ENCODE data around the gene HSPG2. TPM values are rescaled to one million over a fixed set of nuclear protein-coding genes. Genes with fewer than 3 reads are reported as not detected.

HSPG2 gene
- total and polyA plus RNA-seq, 2 of the 8 experiments (the other 6 are each of a cell fraction or from before 2014, with no cell fraction given): 17.8 to 111 TPM

- Histone ChIP-seq H2BK15ac (ENCODE audit: low read length) (no peak overlapping the region), H3K27ac (ENCODE audit: low read depth, low read length) (no peak overlapping the region), H4K20me1 (replicated peaks in 1 of 2; ENCODE audit: control insufficient read depth in 1 of 2, insufficient read depth in 2 of 2, low read length in 2 of 2) (peaks cover 3 to 8% of the 10 kb centered on the region in 2 experiments), H4K91ac (replicated peaks; ENCODE audit: insufficient read length, low read length) (no peak overlapping the region), H3K4ac (replicated peaks; ENCODE audit: insufficient read length, low read depth, low read length) (no peak overlapping the region), H4K5ac (ENCODE audit: insufficient read length, low read depth, low read length) (no peak overlapping the region), H3K23ac (ENCODE audit: insufficient read length) (no peak overlapping the region), H2BK5ac (ENCODE audit: low read depth, low read length) (no peak overlapping the region), H3K36me3 (ENCODE audit: control insufficient read depth in 2 of 4, insufficient read depth in 4 of 4, low read length in 3 of 4) (no peaks in the 10 kb centered on the region), H2BK20ac (ENCODE audit: low read length) (no peak overlapping the region), H3K4me2 (ENCODE audit: insufficient read depth in 1 of 2, low read depth in 2 of 2, low read length in 2 of 2) (no peak overlapping the region), H2BK120ac (replicated peaks; ENCODE audit: low read depth, low read length) (no peak overlapping the region), H3K4me1 (replicated peaks in 1 of 4; ENCODE audit: control insufficient read depth in 3 of 4, insufficient read depth in 4 of 4, low read length in 3 of 4) (no peaks in the 10 kb centered on the region), H3K27me3 (replicated peaks in 1 of 4; ENCODE audit: control insufficient read depth in 3 of 4, extremely low read depth in 1 of 4, insufficient read depth in 3 of 4, low read length in 3 of 4) (no peaks in the 10 kb centered on the region), H3K14ac (ENCODE audit: insufficient read length) (no peak overlapping the region), H3K56ac (replicated peaks; ENCODE audit: insufficient read length, low read depth, low read length) (no peak overlapping the region), H3K18ac (ENCODE audit: extremely low read depth, low read length) (no peak overlapping the region), H3K23me2 (ENCODE audit: low read depth, low read length) (no peaks in the 10 kb centered on the region), H3K79me1 (ENCODE audit: low read depth, low read length) (peaks cover 4% of the 10 kb centered on the region; the same call in 1 of the 2 replicates), H3K4me3 (ENCODE audit: extremely low read depth in 1 of 4, insufficient read depth in 2 of 4, low read depth in 3 of 4, low read length in 4 of 4) (no peak overlapping the region), H2AK5ac (ENCODE audit: low read depth, low read length) (no peak overlapping the region), H3K79me2 (ENCODE audit: control insufficient read depth in 1 of 2, insufficient read depth in 2 of 2, low read length in 2 of 2) (peaks cover 51 to 96% of the 10 kb centered on the region in 2 experiments), H3K9ac (replicated peaks in 1 of 4; ENCODE audit: extremely low read depth in 1 of 4, low read depth in 3 of 4, low read length in 3 of 4) (no peak overlapping the region), H2BK12ac (ENCODE audit: low read depth, low read length) (no peak overlapping the region), H4K8ac (ENCODE audit: extremely low read depth, insufficient read depth, low read length) (no peak overlapping the region), H2AFZ (ENCODE audit: low read length) (no peak overlapping the region), H3K9me3 (ENCODE audit: insufficient read depth in 2 of 2, low read depth in 1 of 2, low read length in 1 of 2) (0 out of 4 replicates have a peak, but pooled peaks cover 0 to 2% of the 10 kb centered on the region in 2 experiments)
- DNase-seq (ENCODE audit: low read depth in 1 of 2, low spot score in 2 of 2) (no peak), FAIRE-seq (no peak)
- POLR2A ChIA-PET (ENCODE audit: partially characterized antibody): interaction anchor here (0.7 to 1.3 kb wide), 2 partner anchors 12 kb away, joined by 3 to 4 read pairs; no protein-coding TSS in a partner anchor
- TF ChIP-seq BCL11A (IDR thresholded peaks at IDR 0.05; ENCODE audit: low read depth in 2 of 2, low read length in 2 of 2): no peak
- no peak for TF ChIP-seq YY1 (IDR thresholded peaks at IDR 0.05; ENCODE audit: low read depth, low read length)
- TF ChIP-seq RXRA (IDR thresholded peaks at IDR 0.05; ENCODE audit: insufficient read depth, low read depth, low read length): no peak
- TF ChIP-seq CREB1 (IDR thresholded peaks at IDR 0.05): no peak
- TF ChIP-seq HDAC2 (IDR thresholded peaks at IDR 0.05; ENCODE audit: borderline replicate concordance in 1 of 2, low read depth in 2 of 2, low read length in 2 of 2): no peak
- TF ChIP-seq, protein P1, sequence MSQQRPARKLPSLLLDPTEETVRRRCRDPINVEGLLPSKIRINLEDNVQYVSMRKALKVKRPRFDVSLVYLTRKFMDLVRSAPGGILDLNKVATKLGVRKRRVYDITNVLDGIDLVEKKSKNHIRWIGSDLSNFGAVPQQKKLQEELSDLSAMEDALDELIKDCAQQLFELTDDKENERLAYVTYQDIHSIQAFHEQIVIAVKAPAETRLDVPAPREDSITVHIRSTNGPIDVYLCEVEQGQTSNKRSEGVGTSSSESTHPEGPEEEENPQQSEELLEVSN (IDR thresholded peaks at IDR 0.05): no peak
- no peak for TF ChIP-seq CHD1 (IDR thresholded peaks at IDR 0.05; ENCODE audit: low read depth, low read length)
- CTCF ChIA-PET (ENCODE audit: partially characterized antibody): no interaction called here
- WGBS, 2 experiments (ENCODE audit: extremely low coverage in 1 of 2, insufficient coverage in 1 of 2, insufficient read length in 1 of 2, insufficient replicate concordance in 2 of 2, low coverage in 1 of 2, low lambda C conversion rate in 2 of 2, missing lambda C conversion rate in 1 of 2): 97% methylated on average over 2 of the region's 2 CpGs; no CpG with 5 or more reads in 1 of the 2 experiments
Measured at GRCh38 chr1:21775550-21775914, 161.6 kb downstream of the HSPG2 start.
